Left kidney (tissue), 2 donors: ENCODE measurements around the gene NUAK2. TPM values are rescaled to one million over a fixed set of nuclear protein-coding genes. Genes with fewer than 3 reads are reported as not detected.

Experiments
- DNase-seq: peaks from one replicate; pipeline ENCODE4 v3.0.0-alpha.2; 2013
- polyA plus RNA-seq: library from polyadenylated mRNA; unstranded; fragments of 120-200 nt; gene quantifications from one replicate; pipeline ENCODE4 v1.2.1, GENCODE V29; 2013; ENCODE audit not compliant: insufficient read length

The NUAK2 gene
- polyA plus RNA-seq, 1 donor: 9.3 TPM

DNA sequence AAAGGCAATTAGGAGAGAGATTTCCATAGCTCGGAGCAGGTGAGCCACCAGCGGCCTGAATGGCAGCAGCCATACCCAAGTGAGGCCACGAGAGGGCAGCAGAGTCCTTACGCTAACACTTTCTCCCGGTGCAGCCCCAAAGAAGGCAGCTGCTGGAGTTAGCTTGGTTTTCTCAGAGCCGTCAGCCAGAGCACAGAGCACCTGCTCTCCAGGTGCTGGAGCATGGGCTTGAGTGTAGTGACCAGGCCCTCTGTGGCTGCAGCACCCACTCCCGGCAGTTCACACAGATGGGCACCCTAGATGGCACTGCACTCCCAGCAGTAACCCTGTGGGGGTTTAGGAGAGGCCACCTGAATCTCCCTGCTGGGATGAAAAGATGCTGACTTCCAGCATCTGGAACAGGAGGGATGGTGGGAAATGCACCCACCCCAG is 48.0 kb downstream of the NUAK2 start:
- peak; percentile 79 for DNase-seq

DNA sequence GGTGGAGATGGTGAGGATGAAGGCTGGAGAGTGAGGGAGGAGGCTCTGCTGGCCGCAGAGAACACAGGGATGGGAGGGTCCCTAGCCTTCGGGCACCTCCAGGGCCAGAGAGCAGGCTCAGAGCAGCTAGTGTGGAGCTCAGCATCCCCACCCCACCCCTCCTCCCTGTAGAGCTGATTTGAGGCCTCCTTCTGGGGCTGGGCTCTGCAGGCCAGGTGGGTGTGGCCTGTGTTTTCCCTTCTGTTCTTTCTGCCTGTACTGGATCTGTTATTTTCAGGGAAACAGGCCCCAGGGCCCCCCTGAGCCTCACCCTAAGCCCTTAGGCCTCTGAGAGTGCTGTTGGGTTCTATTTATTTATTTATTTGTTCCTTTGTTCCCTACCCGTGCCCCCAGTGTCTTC is 49.0 kb downstream of the NUAK2 start:
- DNase-seq: no peak

DNA sequence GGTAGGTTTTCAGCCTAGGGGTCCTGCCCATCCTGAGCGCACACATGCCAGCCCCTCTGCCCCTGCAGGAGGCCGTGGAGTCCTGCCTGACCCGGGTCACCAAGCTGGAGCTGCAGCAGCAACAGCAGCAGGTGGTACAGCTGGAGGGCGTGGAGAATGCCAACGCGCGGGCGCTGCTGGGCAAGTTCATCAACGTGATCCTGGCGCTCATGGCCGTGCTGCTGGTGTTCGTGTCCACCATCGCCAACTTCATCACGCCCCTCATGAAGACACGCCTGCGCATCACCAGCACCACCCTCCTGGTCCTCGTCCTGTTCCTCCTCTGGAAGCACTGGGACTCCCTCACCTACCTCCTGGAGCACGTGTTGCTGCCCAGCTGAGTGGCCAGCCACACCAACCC is 49.8 kb downstream of the NUAK2 start:
- DNase-seq: no peak

DNA sequence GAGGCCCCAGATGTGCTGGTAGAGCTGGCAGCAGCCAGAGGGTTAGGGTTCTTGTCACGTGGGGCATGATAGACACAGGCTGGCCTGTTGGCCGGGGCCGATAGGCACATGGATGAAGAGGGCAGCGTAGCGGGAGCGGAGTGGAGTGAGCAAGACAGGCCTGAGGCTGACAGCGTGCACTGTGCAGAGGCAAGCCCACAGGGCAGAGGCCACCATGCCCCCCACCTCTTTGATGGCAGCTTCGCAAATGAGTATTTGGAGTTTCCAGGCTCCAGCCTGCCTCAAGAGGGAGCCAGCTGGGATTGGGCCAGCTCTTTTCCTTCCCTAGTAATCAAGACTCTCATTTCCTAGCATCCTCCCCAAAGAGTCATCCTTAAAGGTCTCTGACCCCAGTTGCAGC is 50.3 kb downstream of the NUAK2 start:
- DNase-seq: no peak

DNA sequence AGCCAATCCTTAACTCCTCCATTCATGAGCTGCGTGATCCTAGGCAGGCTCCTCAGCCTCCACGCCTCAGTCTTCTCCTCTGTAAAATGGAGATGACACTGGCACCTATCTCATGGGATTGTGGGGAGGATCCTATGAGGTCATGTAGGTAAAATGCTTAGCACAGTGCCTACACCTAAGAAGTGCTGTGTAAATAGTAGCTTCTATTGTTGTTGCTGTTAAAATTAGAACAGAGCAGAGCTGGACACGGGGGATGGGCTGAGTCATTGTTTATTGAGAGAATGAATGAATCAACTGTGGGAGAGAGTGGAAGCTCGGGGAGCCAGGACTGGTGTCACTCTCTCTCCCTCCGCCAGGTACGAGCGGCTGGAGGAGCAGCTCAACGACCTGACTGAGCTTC is 50.8 kb downstream of the NUAK2 start:
- no peak for DNase-seq

DNA sequence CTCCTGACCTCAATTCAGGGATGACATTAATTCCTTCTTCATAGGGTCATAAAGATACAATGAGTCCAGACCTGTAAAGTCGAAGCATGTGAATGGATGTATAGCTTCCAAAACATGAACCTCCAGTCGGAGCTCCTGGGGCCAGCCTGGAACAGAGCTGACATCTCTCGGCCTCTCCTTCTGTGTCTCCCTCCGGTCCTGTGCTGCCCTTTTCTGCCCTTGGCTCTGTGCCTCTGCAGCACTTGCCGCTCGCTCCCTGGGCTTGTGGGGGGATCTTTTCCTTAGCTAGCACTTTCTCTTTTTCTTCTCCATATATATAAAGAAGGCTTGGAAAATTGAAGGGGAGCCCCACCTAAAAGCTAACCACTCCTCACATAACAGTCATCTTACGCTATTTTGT is 51.3 kb downstream of the NUAK2 start:
- DNase-seq: no peak

DNA sequence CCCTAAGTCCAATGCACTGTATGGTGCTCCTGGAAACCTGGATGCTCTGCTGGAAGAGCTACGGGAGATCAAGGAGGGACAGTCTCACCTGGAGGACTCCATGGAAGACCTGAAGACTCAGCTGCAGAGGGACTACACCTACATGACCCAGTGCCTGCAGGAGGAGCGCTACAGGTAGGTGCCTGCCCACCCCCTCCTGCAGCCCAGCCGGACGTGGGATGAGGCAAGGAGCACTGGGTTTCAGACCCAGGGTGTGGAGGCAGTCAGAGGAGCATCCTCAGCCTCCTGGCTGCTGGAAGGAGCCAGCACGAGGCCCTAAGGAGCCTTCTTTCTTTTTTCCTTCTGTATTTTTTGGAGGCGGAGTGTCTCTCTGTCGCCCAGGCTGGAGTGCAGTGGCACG is 51.8 kb downstream of the NUAK2 start:
- DNase-seq: no peak

DNA sequence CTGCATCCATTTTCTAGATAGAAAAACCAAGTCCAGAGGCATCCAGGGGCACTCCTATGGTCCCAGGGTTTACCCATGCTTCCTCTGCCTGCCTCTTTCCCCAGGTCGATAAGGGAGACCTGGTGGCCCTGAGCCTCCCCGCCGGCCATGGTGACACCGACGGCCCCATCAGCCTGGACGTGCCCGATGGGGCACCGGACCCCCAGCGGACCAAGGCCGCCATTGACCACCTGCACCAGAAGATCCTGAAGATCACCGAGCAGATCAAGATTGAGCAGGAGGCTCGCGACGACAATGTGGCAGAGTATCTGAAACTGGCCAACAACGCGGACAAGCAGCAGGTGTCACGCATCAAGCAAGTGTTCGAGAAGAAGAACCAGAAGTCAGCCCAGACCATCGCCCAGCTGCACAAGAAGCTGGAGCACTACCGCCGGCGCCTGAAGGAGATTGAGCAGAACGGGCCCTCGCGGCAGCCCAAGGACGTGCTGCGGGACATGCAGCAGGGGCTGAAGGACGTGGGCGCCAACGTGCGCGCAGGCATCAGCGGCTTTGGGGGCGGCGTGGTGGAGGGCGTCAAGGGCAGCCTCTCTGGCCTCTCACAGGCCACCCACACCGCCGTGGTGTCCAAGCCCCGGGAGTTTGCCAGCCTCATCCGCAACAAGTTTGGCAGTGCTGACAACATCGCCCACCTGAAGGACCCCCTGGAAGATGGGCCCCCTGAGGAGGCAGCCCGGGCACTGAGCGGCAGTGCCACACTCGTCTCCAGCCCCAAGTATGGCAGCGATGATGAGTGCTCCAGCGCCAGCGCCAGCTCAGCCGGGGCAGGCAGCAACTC is 52.5 kb downstream of the NUAK2 start:
- no peak for DNase-seq

DNA sequence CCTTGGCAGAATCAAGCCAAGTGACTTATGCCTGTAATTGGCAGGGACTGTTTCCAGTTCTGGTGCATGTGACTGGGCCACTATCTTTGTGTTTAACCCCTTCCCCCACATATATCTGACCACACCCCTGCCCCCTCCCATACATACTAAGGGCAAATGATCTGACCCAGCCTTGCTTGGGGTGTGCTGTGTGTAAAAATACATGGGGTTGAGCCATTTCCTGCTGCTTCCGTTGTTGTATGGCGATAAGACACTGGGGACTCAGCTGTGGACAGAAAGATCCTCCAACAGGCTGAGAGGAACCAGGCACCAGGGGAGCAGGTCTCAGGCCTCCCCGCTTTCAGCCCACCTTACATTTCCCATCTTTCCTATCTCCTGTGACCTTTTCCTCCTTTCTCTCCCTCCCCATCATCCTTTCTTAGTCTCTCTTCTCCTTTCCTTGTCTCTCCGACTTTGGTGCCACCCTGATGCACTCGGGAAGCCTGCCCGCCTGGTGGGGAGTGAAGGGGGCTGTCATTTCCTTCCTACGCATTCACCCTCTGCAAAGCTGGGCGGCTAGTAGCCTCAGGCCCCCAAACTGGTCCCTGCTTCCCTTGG is 54.1 kb downstream of the NUAK2 start:
- no peak for DNase-seq

DNA sequence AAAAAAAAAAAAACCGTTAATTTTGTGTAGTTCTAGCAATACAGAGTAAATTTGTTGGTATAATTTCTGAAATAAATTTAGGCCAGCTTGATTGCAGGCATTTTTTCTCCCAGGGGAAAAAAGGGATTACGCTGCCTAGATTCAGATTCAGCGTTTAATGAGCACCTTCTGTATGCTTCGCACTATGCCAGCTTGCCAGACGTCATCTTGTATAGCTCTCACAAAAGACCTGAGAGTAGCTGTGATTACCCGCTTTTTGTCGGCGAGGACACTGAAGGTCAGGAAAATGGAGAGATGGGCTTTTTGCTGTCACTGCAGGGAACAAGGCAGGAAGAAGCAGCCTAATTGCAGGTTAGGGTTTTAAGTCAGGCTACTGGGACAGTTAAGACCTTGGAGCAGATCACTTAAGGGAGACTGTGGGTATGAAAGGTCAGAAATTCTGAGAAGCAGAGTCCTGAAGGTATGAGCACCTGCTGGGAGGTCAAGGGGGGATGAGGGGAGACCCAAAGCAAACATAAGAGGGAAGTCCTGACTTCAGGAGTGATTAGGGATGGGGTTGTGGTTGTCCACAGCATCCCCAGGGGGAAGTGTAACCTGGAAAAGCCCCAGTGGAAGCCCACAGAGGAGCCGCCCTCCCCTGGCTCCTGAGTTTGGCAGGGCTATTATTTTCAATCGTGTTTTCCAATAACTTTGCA is 54.8 kb downstream of the NUAK2 start:
- DNase-seq: no peak

DNA sequence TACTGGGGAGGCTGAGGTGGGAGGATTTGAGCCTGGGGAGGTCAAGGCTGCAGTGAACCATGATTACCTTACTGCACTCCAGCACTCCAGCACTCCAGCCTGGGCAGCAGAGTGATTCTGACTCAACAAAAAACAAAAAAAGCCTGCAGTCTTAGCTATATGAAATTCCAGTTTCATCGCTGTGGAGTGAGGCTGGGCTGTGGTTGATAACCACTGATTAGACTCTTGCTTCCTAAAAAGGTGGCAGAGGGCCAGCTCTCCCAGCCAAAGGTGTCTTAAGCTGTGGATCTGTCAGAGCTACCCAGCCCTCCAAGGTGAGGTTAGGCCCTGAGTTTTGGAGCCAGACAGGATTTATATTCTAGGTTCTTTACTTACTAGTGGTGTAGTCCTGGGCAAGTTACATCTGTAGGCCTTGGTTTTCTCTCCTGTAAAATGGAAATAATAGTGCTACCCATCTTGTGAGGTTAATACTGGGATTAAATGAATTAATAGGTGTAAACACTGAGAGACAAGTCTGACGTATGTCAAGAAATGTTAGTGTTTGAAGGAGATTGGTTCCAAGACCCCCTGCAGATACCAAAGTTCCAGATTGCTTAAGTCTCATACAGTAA is 57.9 kb downstream of the NUAK2 start:
- DNase-seq: no peak

DNA sequence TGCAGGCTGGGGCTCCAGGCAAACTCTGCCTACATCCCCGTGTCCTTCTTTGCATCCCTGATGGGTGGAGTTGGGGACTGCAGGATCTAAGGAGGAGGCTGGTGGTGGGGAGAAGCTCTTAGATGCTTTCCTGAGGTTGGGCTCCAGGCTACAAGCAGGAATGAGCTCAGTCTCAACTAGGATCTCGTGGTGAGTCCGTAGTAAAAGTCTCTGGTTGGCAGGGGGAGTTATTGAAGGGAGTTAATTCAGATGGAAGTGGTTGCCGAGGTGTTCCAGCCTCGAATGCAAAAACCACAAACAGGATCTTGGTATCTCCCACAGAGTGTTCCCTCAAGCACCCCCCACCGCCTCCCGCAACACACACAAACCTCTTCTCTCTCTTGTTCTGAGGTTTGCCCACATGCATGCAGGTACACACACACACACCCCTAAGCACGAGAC is 58.8 kb downstream of the NUAK2 start:
- no peak for DNase-seq

DNA sequence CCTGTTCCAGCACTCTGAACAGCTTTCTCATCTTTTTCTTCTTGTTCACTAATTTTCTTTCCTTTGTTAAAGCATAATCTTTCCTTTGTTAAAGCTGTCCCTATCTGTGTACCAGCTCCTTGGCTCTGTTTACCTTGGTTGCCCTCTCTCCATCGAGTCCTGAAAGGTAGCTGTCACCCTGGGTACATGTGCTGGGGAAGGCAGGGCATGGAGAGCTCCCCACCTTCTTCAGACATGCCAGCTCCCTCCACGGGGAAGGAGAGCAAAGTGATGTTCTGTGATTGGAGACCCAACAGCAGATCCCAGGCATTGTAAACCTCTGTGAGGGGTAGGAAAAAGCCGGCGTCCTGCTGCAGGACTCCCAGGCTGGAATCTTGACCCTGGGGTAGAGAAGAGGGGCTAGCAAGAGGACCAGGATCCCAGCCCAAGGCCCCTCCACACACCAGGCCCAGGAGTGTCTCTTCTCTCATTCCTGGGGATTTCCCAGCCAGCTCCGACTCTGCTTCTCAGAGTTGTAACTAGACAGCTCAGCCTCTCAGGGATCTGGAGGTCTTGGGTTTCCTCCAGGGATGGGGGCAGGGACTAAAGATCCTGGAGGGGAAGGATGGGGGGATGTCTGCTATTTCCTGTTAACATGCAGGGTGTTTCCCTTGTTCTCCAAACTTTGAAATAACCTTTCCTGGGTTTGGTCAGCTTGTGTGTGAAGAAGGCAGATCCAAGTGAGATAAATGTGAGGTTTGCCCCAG is 59.4 kb downstream of the NUAK2 start:
- DNase-seq: no peak

DNA sequence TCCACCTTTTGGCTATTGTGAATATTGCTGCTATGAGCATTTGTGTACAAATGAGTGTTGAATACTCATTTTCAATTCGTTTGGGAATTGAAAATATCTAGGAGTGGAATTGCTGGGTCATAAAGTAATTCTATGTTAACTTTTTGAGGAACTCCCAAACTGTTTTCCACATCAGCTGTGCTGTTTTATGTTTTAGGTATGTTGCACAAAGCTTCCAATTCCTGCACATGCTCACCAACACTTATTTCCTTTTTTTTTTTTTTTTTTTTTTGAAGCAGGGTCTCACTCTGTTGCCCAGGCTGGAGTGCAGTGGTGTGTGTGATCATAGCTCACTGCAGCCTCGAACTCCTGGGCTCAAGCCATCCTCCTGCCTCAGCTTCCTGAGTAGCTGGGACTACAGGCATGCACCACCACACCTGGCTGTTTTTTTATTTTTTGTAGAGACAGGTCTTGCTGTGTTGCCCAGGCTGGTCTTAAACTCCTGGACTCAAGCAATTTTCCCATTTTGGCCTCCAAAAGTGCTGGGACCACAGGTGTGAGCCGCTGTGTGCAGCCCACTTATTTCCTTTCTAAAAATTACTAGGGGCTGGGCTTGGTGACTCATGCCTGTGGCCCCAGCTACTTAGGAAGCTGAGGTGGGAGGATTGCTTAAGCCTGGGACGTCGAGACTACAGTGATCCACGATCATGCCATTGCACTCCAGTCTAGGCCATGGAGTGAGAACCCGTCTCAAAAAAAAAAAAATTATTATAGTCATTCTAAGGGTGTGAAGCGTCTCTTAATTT is 60.4 kb downstream of the NUAK2 start:
- no peak for DNase-seq

DNA sequence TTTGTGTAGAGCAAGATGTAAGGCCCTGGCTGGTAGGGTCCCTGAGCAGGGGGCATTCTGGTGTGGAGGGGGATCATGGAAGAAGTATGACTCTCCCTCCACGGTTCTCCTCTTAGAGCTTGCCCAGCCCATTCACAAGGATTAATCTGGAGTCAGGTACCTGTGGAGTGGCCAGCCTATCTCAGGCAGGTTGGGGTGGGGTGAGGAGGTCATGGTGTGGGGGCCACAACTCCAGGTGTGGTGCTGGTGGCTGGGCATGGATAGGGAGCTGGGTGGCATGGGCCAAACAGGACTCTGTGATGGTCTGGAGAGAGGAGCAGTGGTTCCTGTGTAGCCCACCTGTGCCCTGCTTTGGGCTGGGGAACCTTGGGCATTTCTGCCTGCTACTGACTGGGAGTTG is 61.5 kb downstream of the NUAK2 start:
- no peak for DNase-seq

DNA sequence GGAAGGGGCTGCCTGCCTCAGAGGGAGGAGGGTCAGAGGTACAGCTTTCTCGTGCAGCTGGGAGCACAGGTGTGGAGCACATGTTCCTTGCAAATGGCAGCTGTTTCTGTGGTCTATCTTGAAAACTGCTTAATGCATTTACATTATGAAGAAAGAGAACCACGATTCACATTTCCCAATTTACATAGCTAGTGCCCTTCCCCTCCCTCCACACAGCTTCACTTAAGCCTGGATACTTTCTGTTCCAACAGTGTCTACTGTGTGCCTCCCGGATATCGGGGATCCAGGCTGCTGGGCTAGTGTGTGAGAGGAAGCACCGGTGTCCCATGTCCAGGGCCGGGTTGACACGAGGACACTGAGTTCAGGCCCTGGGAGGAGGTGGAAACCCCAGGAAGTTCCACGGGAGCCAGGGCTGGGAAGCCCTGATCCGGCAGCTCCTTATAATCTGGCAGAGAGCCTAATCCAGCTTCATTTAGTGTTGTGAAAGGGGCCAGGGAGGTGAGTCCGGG is 62.2 kb downstream of the NUAK2 start:
- no peak for DNase-seq

DNA sequence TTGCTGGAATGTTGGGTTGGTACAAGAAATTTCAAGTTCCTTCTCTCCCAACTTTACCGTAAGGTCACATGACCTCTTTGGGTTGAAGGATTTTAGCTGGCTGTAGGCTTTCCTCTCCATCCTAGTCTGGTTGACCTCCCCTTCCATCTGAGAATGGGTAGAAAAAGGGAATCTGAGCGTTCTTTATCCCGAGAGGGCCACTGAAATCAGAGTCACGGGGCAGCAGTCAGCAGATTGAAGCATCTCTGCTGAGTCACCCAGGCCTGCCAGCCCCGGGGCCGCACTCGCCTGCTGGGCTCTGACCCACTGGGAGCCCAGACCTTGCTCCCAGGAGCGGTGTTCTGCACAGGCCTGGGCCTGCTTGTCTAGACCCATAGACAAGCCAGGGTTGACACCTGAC is 62.8 kb downstream of the NUAK2 start:
- DNase-seq: no peak

DNA sequence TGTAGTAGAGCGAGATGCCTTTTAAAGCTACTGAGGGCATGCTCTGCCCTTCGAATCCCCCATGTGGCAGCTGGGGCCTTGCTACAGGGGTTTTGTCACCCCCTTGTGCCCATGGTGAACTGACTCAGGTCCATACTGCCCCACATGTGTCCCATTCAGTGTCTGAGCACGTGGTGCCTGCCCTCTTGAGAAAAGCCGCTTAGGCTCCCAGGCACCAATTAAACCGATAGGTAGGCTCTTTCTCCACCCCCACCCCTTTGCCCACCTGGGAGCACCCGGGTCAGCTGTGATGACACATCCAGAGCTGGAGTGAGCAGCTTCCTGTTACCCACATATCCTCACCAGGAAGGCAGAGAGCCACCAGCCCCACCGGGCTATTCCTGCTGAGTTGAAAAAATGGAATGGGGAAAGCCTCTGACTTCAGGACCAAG is 63.3 kb downstream of the NUAK2 start:
- no peak for DNase-seq

DNA sequence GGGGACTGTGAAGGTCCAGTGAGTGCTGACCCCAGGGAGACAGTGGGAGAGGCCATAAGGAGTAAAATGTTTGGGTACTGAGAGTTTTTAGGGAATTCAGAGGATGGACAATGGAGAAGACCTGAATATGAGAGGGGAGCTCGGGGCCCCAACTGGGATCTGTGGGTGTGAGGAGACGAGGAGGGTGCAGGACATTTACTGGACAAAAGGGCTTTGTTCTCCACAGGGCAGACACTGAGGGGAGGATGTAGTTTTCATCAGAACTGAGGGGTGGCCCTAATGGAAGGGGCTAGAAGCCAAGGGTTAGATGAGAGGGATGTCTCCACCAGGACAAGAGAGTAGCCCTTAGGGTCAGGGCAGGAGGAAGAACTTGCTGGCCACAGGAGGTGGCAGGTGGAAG is 63.8 kb downstream of the NUAK2 start:
- no peak for DNase-seq

DNA sequence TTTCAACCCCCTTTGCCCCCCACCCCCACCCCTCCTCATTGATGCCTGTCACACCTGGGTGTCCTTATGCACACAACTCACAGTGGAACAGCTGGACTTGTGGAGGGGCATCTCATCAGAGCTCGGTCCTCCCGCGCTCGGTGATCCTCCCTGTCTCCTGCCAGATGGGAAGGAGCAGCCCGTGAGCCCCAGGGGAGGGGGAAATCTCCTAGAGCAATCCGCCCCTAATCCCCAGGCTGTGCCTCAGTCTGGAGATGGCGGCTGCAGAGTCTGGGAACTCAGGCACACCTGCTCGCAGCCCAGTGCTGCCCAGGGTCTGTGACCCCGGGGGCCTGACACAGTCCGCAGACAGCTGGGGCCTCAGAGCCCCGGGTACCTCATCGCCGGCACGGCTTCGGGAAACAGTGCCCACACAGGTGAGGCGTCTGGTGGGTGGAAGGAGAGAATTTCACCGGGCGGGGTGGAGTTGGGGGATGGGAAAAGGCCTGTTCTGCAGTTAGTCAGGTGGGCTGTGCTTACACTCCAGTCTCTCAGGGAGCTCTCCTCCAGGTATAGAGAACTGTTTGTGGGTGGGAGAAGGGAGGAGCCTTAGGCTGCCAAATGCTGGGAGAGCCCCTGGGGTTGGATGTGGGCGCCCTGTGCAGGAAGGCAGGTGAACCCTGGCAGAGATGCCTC is 64.5 kb downstream of the NUAK2 start:
- no peak for DNase-seq
